Measurements from ENCODE around the gene LPP. TPM values are rescaled to one million over a fixed set of nuclear protein-coding genes. Genes with fewer than 3 reads are reported as not detected.

The LPP gene
- total RNA-seq, 1 donor from 2014 or later, result 218 TPM

DNA sequence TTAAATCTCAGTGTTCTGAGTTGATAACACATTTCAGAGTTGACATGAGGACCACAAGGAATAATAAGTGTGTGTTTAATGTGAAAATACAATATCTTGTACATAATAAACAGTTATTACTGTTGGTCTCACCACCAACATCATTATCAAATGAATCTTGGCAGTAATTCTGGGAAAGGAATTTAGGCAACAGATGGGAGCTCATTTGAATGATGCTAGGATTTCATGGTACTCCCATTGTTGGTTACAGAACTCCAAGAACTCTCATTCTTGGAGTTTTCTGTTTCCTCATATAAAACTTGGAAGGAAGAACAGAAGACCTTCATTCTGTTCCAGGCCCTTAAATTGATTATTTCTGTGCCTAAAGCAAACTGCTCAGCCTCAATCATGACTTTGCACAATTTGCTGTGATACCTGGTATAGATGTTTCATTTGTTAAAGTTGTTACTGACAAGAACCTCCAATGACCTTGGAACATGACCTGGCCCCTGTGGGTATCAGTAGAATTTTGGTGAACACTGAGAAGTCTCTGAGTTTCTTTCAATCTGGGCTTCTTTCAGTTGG is 385.8 kb downstream of the LPP start:
- no peaks in the 10 kb centered on the region for H3K36me3 ChIP-seq (ENCODE audit: control insufficient read depth, insufficient read depth, low read length)
- no peak for DNase-seq (ENCODE audit: low read depth)
- H3K4me3 ChIP-seq (ENCODE audit: low read depth, low read length), result no peak overlapping the region
- no peaks in the 10 kb centered on the region for H3K27me3 ChIP-seq (ENCODE audit: control insufficient read depth, insufficient read depth, low read length)
- TF ChIP-seq, protein P1, sequence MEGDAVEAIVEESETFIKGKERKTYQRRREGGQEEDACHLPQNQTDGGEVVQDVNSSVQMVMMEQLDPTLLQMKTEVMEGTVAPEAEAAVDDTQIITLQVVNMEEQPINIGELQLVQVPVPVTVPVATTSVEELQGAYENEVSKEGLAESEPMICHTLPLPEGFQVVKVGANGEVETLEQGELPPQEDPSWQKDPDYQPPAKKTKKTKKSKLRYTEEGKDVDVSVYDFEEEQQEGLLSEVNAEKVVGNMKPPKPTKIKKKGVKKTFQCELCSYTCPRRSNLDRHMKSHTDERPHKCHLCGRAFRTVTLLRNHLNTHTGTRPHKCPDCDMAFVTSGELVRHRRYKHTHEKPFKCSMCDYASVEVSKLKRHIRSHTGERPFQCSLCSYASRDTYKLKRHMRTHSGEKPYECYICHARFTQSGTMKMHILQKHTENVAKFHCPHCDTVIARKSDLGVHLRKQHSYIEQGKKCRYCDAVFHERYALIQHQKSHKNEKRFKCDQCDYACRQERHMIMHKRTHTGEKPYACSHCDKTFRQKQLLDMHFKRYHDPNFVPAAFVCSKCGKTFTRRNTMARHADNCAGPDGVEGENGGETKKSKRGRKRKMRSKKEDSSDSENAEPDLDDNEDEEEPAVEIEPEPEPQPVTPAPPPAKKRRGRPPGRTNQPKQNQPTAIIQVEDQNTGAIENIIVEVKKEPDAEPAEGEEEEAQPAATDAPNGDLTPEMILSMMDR (IDR thresholded peaks at IDR 0.05; ENCODE audit: insufficient read depth, low read length, poor library complexity, severe bottlenecking), result no peak

DNA sequence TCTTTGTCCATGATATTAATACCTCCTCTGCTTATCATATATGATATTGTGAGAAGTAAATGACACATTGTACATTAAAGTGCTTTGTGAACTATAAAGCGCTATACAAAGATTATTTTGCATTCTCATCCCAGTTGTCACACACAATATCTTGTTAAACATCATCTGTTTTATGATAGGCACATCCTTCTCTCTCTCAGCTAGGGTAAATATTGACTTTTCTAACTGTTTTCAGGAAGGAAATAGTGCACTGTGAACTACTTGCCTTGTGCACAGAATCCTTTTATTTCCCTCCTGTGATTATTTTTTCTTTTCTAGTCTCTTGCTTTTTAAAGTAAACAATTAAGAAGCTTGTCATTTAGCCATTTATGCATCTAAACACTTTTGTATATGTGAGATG is 388.2 kb downstream of the LPP start:
- TF ChIP-seq, protein P1 (IDR thresholded peaks at IDR 0.05; ENCODE audit: insufficient read depth, low read length, poor library complexity, severe bottlenecking), result no peak
- H3K36me3 ChIP-seq (ENCODE audit: control insufficient read depth, insufficient read depth, low read length), result no peaks in the 10 kb centered on the region
- H3K27me3 ChIP-seq (ENCODE audit: control insufficient read depth, insufficient read depth, low read length), result no peaks in the 10 kb centered on the region
- DNase-seq (ENCODE audit: low read depth), result no peak
- H3K4me3 ChIP-seq (ENCODE audit: low read depth, low read length), result no peak overlapping the region

DNA sequence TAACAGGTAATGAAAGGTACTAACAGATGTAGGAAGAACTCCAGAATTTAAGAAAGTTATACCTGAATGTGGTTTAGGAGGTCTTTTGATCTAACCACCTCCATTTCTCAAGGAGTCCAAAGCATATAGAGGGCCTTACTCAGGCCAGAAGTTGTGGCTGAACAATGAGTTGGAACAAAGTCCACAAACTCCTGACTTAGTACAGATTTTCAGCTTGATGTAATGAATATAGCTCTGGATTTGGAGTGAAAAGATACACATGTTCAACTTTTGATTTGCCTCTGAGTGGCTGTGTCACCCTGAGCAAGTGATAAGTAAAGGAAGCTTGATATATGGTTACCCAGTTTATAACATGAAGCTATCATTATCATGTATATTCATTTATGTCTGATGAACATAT is 390.1 kb downstream of the LPP start:
- no peak for DNase-seq (ENCODE audit: low read depth)
- Histone ChIP-seq H3K4me3 (ENCODE audit: low read depth, low read length) (no peak overlapping the region), H3K36me3 (ENCODE audit: control insufficient read depth, insufficient read depth, low read length) (no peaks in the 10 kb centered on the region), H3K27me3 (ENCODE audit: control insufficient read depth, insufficient read depth, low read length) (no peaks in the 10 kb centered on the region)
- TF ChIP-seq, protein P1 (IDR thresholded peaks at IDR 0.05; ENCODE audit: insufficient read depth, low read length, poor library complexity, severe bottlenecking), result no peak

DNA sequence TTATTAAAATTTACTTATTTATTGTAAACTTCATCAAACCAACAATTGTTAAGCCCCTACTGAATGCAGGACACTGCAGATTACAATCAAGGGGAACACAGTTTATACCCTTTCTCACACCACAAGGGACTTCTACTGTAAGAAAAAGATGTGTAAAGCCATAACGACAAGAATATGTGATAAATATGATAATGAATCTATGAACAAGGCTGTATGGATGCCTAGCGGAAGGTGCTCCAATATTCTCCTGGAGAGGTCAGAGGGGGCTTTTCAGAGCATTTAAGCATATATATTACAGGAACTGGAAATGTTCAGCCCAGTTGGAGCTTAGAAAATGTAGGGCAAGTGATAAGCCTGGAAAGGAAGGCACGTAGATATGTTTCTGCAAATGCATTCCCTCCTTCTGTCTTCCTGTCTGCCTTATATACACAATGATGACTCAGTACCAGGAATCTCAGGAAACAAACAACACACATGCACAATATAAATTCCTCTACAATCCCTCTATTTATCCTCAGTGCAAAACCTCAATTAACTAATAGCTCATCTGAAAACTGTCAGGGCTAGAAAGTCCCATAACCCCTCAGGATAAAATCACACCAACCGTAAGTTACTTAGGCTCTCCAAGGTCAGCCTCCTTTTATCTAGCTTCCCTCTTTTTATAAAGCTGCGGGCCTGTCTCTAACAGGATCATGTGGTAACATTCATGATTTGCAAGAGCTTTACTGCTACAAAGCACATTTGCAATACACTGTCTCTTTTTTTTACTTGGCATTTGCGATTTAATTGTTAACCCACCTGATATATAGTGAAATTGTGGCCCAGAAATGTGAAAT is 393.1 kb downstream of the LPP start:
- Histone ChIP-seq H3K27me3 (ENCODE audit: control insufficient read depth, insufficient read depth, low read length) (no peaks in the 10 kb centered on the region), H3K4me3 (ENCODE audit: low read depth, low read length) (no peak overlapping the region), H3K36me3 (ENCODE audit: control insufficient read depth, insufficient read depth, low read length) (no peaks in the 10 kb centered on the region)
- DNase-seq (ENCODE audit: low read depth), result no peak
- TF ChIP-seq, protein P1 (IDR thresholded peaks at IDR 0.05; ENCODE audit: insufficient read depth, low read length, poor library complexity, severe bottlenecking), result no peak

DNA sequence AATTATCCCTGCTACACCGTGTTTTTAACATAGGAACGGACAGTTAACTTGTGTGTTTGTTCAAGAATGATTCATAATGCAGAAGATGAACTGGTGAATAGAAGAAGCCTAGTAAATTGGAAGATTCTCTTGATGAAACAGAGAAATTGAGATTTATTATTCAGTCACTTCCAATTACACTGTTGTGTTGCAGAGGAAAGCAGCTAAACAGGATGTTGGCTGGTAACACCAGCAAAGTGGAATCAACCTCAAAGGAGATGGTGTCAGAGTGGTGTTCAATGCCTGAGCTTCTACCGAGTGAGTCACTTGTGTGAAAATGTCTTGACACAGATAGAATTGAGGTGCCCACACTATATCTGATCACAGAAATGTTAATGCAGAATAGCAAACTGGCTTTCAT is 399.6 kb downstream of the LPP start:
- H3K27me3 ChIP-seq (ENCODE audit: control insufficient read depth, insufficient read depth, low read length), result no peaks in the 10 kb centered on the region
- no peak for DNase-seq (ENCODE audit: low read depth)
- no peaks in the 10 kb centered on the region for H3K36me3 ChIP-seq (ENCODE audit: control insufficient read depth, insufficient read depth, low read length)
- TF ChIP-seq, protein P1 (IDR thresholded peaks at IDR 0.05; ENCODE audit: insufficient read depth, low read length, poor library complexity, severe bottlenecking), result no peak
- H3K4me3 ChIP-seq (ENCODE audit: low read depth, low read length), result no peak overlapping the region

Data from kidney epithelial cell (primary cell).